GM18861 (cell line): Measurements from ENCODE around the gene THBD.

Source experiments
- ATAC-seq: cut with Tn5 transposase; IDR thresholded peaks from one replicate; pipeline ENCODE4 v1.9.1; 2021; ENCODE audit not compliant: unreplicated experiment

The THBD gene

GRCh38 chr20:23062632-23063031 lies 13.2 kb upstream of the THBD start:
- no peak for ATAC-seq

DNA sequence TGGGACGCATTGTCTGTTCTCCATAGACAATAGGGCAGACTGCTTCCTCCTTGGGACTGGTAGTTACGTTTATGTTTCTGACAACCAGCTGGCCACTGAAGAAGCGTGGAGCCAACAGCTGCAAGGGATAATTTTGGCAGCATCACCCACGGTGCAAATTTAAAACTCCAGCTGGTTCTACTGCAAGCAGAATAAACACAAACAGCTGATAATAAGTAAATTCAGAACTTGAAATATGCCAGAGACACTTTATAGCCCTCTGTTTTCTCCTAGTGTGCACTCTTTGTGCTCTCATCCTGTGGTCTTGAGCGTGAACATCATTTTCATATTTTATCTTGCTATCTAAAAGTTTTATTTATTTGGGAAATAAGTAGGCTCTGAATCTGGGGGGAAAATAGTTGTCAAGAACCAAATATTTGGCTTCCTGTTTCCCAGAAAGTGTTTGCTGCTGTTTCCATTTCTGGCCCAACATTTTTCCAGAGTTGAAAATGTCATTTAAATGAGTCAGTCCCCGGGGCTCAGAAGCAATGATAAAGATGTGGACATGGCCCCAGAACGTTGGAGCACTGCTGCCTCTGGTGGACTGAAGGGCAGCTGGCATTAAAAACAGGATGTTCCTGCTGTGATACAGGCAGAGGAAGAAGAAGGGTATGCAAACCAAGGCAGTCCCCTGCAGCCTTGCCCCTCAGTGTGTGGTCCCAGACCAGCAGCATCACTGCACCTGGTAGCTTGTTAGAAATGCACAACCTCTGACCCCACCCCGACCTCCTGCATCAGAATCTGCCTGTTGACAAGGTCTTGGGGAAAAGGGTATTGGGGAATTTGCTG lies 12.5 kb upstream of the THBD start:
- ATAC-seq: no peak

DNA sequence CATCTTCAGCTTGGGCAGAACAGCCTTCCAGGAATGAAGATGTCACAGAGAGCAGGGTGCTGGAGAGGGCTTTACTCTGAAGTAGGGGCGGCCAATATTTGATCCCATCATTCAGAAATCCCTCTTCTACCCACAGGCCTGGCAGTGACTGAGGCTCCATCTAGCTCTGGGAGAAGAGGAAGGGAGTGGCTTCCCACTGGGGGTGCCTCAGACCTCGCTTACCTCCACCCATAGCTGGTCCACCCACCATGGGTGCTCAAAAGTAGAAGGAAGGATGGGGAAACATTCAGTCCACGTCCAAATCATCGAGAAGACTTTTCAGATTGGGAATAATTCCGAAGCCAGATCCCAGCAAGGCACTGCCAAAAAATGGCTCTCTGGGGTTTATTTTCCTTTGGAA lies 11.8 kb upstream of the THBD start:
- ATAC-seq: no peak

DNA sequence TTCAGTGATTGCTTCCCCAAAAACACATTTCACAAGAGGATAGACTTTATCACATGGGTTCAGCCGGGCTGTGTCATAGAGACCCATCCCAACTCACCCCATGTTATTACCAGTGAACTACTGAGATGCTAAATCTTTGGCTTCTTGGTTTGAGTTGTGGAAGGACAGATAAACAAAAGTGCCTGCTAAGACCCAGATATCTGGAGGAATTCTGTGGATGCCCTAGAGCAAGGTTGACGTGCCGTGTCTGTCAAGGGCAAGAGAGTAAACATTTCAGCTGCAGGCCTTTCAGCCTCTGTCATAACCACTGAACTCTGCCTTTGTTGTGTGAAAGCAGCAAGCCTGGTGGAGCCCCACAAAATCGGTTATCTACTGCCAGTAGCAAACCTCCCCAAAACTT lies 11.2 kb upstream of the THBD start:
- no peak for ATAC-seq

GRCh38 chr20:23059846-23060245 lies 10.4 kb upstream of the THBD start:
- ATAC-seq: no peak

DNA sequence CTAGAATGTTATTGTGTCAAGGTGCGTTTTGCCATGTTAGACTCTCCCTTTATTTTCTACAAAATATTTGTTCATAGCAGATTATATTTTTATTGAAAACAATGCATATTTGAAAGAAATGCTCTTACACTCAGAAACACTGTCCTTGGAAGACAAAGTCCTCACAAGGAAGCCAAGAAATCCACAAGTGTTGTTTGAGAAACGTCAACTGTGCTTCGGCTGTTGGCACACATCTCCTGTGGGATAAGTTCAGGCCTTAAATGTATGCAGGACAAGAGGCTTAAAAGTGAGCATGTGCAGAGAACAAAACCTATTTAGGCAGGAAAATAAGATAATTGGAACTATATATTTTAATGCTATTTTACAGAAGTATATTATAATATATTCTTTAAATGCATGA lies 9.5 kb upstream of the THBD start:
- ATAC-seq: no peak

DNA sequence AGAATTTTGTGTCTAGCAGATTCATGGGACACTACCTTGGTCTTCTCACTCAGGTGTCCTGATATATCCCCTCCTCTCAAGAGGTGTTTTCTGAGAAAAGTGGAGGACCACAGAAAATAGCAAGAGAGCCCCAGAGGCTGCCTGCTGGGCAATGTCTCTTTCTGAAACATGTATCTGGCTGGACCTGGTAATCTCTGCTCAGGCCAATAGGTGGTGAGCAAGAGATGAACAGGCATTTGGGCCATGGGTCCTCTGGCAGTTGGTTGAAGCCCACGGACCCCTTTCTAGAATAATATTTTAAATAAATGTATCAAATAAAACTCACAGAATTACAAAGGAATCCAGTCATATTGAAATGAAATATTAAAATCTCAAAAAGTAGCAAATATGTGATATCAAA lies 8.8 kb upstream of the THBD start:
- no peak for ATAC-seq

DNA sequence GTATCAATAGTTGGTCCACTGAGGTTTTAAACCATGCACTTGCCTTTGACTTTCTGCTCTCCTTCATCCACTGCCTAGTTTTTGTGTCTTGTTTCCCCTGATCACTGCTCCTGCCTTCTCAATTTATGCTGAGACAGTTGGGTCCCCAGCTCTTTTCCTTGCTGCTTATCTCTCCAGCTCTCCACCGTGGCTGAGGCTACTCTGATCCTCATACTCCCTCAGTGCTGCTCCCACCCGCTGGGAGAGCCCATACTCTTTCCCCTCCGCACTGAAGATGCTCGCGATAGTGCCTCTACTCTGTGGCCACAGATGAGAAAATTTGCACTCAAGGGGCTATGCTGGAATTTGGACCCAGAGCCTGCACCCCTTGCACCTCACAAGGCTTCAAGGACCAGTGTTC lies 3.4 kb upstream of the THBD start:
- ATAC-seq: no peak

GRCh38 chr20:23050847-23051627 lies 1.6 kb upstream of the THBD start:
- no peak for ATAC-seq

DNA sequence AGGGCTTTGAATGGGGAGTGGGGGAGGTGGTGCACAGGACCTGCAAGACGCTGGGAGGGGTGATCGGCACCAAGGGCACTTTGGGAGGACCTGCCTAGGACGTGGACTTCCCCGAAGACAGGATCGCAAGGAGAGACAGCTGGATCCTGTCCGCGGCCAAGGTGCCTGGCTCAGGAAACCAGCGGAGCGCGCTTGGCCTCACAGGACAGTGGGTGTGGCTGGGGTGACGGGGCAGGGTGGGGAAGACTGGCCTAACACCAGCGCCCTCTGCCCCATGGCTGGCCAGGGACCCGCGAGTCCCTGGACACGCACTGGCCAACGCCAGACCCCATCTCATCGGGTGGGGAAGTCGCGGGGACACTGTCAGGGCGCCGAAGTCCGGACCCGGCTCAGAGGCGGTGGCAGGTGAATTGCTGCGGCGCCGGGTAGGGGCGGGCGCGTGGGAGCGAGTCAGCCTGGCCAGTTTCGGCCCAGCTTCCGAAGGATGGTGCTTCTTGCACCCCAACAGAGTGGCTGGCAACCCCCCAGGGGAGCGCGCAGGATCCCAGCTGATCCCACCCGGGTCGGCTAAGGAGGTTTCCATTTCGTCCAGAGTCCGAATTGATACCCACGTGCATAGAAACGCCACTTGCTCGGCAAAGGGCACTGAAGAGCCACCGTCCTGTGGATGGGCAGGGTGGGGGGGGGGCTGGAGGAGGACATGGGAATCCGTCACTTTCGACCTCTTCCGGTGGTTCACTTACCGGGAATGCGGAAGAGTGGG lies 785 bp upstream of the THBD start:
- ATAC-seq: no peak

DNA sequence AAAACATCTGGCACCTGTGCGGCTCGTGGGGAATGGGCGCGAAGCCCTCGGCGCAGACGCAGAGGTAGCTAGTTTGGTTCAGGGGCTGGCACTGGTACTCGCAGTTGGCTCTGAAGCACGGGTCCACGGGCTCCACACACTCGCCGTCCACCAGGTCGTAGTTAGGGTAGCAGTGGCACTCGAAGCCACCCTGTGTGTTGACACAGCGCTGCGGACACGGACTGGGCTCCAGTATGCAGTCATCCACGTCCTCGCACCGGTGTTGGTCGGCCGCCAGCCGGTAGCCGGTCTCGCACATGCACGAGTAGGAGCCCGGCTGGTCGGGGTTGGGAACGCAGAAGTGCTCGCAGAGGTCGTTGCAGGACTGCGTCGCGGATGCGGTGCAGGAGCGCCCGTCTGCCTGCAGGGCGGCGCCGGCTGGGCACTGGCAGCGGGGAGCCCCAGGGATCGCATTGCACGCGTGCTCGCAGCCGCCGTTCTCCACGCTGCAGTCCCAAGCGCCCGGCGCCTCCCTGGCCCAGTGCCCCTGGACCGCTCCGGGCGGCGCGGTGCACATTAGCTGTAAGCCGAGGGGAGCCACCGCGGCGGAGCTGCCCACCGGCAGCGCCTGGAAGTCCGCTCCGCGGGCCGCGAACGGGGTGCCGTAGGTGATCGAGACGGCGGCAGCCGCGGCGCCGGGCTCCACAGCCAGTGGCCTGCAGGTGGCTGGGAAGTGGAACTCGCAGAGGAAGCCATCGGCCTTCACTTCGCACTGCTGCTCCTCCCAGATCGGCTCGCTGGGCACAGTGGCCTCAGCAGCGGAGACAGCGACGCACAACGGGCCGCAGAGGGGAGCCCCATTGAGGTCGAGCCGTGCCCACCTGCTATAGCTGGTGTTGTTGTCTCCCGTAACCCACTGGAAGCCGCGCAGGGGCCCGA lies 930 bp downstream of the THBD start:
- ATAC-seq: no peak

- no peak for ATAC-seq
Measured at GRCh38 chr20:23047738-23048214, 1.7 kb downstream of the THBD start.

DNA sequence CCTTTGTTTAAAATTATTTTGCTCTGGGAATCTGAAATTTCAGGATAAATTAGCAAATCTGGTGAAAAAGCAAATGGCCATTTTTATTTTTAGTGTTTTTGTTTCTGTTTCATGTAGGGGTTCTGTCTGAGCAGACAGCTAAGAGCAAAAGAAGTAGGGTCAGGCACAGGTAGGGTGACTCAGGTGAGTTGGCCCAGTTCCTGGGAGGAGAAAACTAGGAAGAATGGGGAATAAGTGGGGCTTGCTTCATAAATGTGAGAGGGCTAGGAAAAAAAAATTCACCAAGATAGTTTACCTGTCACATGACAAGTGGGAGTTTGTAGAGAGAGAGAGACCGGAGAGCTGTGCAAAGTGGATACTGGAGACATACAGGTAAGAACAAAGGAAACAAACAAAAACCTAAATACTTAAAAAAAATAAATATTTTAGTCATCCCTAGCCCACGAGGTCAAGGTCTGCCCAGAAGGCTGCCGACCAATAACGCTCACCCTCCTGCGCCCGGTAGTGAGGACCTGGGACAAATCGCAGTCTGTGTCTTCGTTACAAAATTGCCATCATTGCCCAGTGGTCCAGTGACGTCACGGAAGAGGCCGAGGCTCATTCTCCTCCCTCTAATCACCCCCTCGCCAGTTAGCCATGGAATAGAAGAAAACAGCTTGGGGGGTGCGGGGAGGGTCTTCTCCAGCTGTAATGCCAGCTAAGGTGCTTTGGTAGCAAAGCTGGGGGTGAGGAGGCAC lies 2.3 kb downstream of the THBD start:
- ATAC-seq: no peak

- ATAC-seq: no peak
Measured at GRCh38 chr20:23046431-23046830, 3.0 kb downstream of the THBD start.

DNA sequence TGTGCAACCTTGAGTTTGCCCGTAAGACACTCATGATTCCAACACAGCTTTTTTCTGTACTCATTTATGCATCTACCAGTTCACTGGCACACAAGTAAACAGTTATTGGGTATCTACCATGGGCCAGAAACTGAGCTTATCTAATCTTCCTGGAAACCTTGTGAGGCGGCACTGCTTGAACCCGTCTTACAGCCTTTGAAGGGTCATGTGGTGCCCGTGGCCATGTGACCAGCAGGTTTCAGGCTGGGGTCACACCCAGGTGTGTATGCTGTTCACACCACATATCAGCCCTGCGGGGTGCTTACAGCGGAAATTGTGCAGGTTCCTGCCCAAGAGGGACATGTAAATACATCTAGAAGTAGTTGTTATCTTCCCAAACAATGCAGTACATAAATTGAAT lies 6.1 kb downstream of the THBD start:
- ATAC-seq: no peak

DNA sequence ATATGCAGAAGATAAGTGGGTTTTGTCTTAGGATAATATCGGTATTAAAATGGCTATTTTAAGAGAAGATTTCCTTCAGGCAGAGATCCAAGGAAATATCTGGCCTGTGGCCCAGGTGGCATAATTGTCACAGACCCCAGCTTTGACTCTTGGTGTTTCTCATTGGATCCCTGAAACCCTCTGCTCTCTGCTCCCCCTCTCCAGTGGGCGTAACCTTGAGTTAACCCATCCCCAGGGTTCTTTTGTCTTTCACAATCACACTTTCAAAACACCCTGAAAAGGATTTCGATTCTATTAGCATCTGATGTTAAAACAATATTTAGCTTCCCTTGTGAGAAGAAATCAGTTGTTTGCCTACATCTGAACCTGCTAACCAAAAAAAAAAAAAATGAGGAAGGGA lies 7.2 kb downstream of the THBD start:
- ATAC-seq: no peak

DNA sequence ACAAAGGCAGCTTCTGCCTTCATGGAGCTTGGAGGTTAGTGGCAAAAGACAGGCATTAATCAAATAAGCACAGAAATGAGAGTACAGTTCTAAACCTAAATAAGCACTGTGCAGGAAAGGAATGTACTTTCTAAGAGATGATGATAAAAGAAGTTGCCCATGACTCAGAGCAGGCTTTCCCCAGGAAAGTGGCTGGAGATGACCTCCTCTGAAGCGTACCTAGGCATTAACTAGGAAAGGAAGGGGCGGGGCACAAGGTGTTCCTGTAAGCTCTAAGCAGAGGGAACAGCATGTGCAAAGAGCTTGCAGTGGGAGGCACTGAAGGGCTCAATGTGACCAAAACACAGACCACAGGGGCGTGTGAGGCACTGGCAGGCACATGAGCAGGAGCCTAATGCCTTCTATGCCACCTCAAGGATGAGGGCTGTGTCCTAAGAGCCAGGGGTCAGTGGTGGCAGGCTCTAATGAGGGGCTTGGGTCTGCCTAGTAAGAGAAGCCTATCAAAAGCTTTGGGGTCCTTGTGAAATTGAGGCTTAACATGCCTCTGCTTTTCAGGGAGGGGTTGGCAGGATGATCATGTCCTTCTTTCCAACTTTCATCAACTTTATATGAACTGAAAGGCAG lies 9.5 kb downstream of the THBD start:
- no peak for ATAC-seq

GRCh38 chr20:23039136-23039875 lies 10.2 kb downstream of the THBD start:
- ATAC-seq: no peak

DNA sequence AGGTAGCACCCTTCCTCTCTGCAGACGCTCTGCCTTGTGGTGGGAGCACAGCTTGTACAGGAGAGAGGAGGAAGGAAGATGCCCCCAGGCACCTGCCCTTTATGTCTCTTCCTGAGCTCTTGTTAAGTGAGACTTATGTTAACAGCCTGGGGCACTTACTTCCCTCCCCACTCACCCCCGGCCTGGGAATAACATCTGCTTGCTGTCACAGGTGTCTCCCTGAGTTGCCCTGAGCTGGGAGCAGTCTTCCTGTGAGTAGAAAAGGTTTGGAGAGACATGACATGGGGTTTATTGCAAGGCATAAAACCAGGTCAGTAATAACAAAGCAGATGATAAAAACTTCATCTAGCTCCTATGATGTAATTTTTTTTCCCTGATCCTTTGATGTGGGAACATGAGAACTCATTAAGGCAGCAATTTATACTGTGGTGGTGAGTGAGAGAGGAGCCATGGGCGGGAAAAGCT lies 12.4 kb downstream of the THBD start:
- no peak for ATAC-seq
